IMR-90 (cell line): ENCODE data around the gene ADARB2.

Experiments used
- CHD1 ChIP-seq: IDR thresholded peaks from 2 replicates; pipeline ENCODE4 v1.6.1; 2012; ENCODE audit warnings: low read depth, low read length, improper control_type of control experiment
- FOS ChIP-seq: fragments of 150-350 bp; IDR thresholded peaks from 2 replicates; pipeline ENCODE4 v1.6.1; 2016; ENCODE audit warnings: low read depth, low read length

GRCh38 chr10:1256432-1256725 is 480.9 kb downstream of the ADARB2 start:
- TF ChIP-seq CHD1 = no peak
- no peak for TF ChIP-seq FOS
